ENCODE data around the gene MMEL1.

Gene MMEL1

DNA sequence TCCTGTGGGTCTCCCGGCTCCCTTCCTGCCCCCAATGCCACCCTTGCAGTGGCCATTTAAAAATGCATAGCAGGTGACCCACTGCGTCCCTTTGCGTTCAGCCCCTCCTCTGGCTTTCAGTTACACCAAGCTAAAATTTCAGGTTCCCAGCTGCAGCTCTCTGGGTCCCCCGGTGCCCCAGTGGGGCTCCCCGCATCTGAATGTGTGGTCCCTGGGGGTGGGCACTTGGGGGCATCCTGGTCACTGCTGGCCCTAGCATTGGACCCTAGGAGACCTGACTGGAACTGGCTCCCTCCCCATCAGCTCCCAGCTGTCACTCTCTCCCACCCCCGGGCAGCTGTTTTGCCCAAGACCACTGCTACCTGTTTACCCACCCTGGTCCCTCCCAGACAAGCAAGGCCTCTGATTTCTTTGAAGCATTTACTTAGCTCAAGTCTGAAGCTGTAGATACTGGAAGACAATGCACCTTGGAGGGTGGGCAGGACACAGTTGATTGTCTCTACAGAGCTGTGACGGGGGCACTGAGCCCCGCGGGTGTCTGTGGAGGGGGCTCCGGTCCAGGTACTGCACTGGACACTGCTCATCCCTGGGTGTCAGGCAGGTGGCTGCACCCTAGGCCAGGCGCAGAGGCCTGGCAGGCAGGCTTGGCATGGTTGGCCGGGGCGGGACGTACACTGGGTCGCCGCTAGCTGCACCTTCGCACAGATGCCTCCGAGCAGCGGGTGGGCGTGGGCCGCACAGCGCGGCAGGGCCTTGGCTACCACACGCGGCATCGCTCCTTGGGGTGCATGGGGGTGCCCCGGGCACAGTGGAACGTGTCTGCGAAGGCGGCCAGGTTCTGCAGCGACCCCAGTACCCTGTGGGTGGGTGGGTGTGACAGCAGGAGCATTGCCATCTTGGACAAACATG is 42.3 kb downstream of the MMEL1 start:
- no peak for DNase-seq

DNA sequence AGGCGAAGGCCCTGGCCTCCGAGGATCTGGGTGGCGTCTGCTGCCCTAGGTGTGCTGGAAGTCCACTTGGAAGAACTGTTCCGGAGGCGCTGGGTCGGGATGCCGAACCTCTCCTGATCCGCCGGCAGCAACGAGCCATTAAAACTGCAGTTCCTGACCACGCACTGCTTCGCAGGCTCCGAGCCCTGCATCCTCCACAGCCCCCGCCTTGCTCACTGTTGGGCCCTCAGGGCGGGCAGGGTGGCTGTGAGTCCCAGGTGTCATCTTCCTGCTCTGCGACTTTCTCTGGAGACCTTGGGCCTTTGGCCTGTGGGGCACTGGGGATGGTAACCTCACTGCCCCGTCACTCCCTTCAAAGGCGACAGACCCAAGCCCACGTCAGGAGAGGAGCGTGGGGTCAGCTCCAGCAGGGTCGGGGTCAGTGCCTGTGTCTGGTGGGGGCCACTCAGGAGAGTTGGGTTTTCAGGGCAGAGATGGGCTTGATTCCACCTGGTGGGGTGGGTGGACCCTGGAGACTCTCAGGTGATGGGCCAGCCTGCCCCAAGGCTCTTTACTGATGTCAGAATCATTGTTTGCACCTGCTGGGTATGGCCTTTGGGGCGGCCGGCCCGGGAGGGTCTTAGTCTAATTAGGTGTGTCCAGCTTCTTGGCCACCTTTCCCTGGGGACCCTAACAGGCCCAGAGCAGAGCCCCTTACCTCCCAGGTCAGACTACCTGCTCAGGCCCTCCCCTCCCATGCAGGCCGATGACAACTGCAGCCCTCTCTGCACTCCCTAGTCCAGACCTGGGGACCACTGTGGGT is 43.2 kb downstream of the MMEL1 start:
- DNase-seq = no peak

DNA sequence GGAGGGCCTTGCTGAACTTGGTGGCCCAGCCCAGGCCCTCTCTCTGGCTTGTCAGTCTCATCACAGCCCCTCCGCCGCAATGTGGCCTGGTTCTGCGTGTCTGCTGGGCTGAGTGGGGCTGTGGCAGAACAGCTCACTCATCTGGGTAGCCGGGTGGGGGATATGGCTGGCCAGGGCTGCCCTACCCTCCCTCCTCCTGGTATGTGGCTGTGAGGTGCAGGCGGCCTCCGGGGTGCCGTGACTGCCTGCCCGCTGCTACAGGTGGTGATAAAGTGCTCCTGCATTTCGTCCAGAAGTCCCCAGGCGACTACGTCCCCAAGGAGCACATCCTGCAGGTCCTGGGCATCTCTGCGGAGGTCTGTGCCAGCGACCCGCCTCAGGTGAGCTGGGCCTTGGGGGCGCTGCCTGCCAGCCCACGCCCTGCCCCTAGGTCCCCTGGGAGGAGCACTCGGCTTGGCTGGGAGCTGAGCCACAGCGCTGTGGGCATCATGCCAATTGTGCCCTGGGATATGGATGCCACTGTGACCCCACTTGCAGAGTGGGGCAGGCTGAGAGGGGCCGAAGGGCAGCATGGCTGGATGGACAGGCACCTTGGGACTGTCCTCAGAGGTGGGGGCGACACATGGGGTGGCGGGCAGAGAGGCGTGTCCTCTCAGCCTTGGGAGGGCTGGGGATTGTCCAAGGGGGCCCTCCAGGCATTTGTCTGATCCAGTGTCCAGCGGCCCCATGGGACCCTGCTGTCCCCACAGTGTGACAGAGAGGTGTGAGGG is 44.0 kb downstream of the MMEL1 start:
- no peak for DNase-seq

DNA sequence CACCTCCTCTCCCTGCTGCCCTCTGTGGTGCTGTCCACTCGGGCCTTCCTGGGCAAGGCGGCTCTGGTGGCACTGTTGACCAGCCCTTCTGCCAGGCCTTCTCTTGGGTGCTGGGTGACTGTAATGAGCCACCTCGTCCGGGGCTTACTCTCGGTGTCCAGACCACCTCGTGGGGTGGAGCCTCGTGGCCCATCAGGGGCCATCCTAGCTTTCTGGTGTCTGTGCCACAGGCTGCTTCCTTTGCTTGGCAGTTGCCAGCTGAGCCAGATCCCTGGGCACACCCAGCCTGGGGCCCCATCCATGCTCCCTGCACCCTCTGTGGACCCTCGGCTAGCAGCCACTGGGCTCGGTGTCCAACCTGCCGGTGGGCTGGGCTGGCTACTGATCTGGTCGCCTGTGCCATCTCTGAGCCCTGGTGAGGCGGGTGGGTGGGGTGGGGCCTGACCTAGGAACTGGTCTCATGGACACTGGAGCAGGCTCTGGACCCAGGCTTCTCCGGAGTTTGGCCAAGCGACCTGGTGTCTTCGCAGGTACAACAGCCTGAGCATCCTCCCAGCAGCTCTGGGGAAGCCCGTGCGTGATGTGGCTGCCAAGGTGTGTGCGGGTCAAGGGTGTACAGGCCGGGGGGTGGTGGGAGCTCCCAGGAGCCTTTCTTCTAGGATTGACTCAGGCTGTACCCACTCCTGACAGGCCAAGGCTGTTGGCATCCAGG is 44.8 kb downstream of the MMEL1 start:
- no peak for DNase-seq

DNA sequence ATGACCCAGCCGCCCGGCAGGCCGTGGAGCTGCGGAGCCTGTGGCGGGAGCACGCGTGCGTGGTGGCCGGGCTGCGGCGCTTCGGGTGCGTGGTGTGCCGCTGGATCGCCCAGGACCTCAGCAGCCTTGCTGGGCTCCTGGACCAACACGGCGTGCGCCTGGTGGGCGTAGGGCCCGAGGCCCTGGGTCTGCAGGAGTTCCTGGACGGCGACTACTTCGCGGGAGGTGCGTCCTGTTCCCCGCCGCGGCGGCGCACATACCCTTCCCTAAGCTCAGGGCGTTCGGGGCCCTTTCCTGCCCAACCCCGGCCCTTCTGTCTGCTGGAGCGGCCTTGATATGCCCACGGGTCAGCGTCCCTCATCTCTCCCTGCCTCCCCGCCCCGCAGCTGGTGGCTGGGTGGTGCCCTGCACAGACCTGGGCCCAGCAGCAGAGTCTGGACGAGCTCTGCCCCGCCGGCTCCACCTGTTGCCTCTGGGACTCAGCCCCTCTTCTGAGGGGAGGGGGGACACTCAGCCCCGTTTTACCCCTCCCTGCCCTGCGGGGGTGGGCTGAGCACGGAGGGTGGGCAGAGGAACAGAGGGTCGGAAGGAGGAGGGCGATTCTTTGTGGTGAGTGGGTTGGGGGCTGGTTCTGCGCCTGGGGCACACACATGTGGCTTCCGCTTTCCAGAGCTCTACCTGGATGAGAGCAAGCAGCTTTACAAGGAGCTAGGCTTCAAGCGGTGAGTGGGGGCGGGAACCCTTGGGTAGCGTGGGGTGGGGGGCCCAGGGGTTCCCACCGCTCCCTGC is 45.6 kb downstream of the MMEL1 start:
- peak in 1 of 2 experiments; percentile 45 for DNase-seq

DNA sequence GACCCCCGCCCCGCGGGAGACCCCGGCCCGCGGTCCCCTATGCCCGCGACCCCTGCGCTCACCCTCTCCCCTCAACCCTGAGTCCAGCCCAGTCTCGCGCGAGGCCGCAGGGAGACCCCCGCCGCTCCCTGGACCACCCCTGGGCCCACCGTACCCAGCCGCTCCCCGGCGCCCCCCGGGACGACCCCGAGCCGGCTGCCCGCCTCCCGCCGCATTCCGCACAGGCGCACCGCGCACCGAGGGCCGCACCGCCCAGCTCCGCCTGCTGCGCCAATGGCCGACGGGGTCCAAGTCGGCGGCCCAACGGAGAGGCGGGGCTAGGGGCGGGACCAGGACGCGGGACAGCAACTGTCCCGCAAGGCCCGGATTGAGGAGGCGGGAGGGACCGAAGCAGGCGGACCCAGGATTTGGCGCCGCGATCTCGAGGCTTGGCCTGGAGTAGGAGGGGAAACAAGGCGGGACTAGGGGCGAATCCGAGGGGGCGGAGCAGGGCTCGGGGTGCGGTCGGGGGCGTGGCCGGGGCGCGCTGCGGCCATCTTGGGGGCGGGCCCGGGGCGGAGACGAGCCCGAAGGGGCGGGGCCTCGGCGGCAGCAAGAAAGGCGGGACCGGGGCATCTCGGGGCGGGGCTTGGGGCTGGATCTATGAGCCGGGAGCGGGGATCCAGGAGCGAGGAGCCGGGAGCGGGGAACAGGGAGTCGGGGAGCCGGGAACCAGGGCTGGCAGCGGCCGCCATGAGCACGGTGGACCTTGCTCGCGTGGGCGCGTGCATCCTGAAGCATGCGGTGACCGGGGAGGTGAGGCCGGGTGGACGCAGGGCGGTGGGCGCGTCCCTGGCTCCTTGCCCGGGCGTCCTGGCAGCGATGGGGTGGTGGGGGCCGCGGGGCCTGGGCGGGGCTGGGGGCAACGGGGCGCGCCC is 46.4 kb downstream of the MMEL1 start, which contains the start of gene PRXL2B:
TSS of gene PRXL2B (plus strand) at position 624 of the 917 bp plus-strand sequence. CDS start at position 733, 109 bp downstream.
- DNase-seq = peak; percentile 99

DNA sequence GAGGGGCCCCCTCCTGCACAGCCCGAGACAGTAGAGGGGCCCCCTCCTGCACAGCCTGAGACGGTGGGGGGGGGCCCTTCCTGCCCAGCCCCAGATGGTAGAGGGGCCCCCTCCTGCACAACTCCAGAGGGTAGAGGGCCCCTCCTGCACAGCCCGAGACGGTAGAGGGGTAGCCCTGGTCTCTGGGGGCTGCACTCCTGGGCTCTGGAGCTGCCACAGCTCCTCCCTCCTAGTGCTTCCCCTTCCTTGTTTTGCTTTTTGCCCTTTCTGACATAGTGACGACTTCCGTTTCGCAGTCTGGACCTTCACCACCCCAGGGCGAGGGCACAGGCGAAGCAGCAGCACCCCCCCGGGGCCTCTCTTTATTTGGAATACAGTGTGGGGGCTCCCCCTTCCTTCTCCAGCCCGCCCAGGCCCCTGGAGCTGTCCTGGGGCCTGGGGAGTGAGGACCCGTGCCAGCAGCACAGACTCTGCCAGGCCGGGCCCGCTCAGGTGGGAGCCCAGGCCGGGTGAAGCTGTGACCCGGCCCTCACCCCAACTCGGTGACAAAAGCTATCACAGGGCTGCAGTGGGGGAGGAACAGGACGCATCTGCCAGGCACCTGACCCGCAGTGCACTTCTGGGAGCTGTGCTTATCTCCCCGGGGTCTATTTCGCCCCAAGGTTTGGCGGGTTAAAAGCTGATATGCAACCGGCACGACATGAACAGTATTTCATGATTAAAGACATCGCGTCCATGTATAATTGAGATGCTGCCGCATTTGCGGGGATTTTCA is 47.3 kb downstream of the MMEL1 start:
- DNase-seq = peak; percentile 69 to 76

DNA sequence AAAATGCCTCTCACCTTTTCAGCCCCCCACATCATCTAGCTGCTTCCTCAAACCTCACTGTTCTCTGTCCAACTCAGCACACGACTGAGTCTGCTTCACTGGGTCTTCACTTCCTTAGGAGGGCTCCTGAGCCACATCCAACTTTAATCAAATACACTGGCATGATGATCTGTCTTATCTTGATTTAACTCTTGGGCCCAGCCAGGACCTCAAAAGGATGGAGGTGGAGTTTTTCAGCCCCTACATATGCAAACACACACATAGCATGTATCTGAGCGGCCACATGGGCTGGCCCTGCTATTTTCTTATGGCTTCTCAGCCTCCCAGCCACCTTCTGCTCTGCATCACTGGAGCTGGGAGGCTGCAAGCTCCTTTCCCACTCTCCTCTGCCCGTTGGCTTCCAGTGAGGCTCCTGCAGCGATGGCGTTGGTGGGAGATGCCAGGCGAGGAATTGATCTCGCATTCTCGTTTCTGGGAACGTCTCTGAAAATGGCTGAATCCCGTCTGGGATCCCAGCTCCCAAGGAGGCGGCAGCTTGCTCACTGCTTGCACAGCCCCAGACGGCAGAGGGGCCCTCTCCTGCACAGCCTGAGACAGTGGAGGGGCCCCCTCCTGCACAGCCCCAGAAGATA is 48.0 kb downstream of the MMEL1 start:
- DNase-seq = no peak

DNA sequence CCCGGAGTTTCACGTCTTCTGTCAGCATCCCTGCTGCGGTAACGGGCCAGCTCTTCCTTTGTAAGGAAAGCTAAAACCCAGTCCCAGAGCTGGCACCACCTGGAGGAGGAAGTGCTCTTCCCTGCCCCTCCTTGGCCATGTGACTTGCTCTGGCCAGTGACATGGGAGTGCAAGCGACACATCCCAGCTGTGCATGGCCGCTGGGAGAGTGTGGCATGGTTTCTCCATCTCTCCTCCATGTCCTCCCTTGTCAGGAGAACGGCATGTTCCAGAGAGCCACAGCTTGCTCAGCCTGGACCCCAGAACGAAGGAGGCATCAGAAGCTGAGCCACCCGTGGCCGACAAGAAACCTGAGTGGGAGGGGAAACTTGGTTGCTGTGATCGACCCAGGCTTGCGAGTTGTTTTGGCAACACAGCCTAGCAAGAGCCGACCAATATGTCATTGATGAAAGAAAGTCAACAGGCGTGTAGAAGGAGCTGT is 48.9 kb downstream of the MMEL1 start:
- DNase-seq = peak in 1 of 2 experiments; percentile 52

DNA sequence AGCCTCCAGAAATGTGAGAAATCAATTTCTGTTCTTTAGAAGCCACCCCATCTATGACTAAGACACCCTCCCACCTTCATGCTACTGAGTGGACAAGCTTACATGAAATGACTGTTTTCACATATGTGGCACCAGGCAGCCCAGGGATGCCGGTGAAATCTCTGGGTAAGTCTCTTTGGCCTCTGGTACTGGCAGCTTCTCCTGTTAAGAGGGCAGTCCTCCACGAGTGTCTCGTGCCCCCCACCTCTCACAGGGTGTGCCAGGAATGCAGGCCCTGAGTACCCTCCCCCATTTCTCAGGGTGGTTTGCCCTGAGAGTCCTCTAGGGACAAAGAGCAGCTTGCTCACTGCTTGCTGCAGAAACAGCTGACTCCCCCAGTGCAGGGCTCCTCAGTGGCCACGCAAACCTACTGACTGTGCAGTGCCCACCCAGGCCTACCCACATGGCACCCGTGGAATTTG is 49.5 kb downstream of the MMEL1 start:
- peak in 1 of 2 experiments; percentile 50 for DNase-seq

DNA sequence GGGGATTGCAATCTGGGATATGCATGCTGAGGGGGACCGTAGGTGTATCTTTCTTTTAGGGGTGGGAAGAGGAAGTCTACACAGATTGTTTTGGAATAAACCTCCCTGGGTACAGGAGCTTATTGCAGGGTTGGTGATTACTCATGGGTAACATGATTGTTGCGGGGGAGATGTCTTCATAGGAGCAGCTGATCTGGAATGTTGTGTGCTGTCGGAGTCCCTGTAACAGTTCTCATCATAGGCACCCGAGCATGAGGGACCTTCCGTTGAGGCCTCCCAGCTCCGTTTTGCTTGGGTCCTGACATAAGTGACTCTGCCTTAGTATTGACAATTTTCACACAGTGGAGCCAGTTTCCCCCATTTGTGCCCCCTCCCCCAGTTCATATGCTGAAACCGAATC is 50.4 kb downstream of the MMEL1 start:
- DNase-seq = no peak

DNA sequence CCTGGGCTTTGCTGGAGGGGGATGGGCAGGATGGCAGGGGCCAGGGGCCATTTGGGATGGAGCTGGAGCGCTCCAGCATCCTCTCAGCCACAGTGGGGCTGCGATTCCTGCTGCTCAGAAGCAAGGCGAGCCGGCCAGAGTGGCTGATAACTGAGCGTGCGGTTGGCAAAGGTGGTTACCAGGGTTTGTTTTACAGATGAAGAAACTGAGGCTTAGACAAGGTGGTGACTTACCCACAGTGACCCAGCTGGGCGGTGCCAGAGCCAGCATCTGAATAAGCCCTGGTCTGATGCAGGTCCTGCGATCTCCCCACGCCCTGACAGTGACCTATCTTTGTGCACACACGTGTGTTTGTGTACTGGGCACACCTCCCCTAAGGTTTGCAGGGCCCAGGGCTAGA is 52.1 kb downstream of the MMEL1 start:
- DNase-seq = no peak

DNA sequence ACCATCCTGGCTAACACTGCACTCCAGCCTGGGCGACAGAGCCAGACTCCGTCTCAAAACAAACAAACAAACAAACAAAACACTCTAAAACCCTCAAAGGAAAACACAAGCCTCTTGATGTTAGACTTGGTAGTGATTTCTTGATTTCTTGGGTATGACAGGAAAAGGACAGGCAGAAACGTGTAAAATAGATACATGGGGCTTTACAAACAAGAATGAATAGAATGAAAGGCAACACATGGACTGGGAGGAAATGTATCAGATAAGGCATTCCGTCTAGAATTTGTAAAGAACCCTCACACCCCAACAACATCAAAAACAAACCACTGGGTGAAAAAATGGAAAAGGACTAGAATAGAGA is 54.1 kb downstream of the MMEL1 start:
- DNase-seq = no peak

DNA sequence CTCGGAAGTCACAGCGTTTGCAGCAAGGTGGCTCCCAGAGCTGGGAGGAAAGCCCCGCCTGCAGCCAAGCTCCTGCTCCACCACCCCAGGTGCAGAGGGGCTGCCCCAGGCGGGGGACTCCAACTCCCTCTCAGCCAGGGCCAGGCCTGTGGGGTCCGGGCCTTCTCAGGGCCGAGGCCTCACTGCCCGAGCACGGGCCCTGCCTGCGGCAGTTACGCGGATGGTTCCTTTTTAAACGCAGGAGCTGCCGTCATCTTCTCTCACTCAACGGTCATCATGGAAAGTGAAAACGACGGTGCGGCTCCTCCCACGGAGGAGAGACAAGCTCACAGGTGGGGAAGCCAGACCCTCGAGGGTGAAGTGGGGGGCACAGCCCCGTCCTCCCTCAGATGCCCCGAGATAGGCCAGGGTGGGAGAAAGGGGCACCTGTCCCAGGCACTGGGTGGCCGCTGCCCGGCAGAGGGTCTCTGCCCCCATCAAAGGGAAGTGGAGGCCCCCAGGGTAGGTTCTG is 55.2 kb downstream of the MMEL1 start:
- DNase-seq = peak; percentile 64 to 76

DNA sequence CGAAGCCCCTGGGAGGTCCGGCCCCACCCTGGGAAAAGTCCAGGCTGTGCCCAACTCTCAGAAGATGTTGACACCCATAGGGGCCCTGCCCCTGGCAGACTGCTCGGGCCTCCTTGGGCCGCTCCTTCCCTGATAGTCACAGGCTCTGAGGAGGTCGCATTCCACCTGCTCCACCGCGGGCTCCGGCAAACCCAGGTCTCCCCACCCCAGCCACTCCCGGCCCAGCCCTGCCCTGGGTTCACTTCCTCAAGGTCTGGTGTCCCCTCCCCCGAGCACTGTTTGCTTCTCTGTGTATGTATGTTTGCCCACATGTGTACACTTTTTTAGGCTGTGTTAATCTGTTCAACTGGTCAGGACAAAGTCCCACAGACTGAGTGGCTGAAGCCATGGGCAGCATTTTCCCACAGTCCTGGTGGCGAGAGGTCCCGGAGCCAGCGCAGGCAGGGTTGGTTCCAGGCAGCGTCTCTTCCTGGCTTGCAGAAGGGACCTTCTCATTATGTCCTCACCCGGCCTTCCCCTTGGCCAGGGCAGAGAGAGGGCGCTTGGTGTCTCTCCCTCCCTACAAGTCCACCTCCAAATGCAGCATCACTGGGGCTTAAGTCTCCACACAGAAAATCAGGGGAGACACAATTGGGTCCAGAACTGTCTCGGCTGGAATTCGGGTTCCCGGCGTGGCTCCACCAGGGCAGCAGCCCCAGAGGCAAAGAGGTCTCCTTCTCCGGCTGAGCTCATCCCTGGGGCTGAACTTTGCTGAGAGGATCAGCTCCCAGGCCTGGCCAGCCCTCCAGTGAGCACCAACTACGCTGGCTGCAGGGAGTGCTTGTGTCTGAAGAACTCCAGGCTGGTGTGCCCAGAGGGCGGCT is 56.8 kb downstream of the MMEL1 start:
- no peak for DNase-seq

DNA sequence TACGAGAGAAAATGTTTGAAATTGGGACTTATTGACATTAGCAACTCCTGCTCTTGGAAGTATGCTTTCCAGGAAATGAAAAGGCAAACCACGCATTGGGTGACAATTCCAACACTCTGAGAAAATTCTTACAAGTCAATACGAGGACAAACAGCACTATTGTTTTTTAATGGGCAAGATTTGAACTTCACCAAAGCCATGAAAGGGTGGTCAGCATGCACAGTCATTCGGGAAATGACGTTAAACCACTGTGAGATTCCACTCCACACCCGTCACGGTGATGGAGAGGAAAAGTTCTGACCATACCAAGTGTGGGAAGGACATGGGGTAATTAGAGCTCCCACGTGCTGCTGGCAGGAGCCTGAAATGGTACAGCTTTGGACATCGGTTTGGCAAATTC is 58.5 kb downstream of the MMEL1 start:
- DNase-seq = no peak

DNA sequence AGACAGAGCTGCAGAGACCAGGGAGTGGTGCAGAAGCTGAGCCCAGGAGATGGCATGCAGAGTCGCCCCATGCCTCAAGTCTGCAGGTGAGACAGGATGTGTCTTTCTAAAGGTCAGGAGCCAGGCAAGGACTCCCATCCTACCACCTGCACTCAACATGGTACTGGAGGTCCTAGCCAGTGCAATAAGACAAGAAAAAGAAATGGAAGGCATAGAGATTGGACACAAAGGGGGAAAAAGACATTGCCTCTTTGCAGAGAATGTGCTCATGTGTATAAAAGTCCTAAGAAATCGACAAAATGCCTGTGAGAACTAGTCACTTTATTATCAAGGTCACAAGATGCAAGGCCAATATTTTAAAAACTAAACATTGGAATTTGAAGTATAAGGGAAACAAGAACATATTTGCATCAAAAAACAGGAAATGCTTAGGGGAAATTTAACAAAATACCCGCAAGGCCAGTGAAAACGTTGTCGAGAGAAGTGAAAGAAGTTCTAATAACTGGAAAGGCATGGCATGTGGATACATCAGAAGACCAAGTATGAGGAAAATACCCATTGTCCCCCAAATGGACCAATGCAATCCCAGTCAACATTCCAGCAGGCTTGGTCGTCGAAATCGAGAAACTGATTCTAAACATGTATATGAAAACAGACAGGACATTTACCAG is 59.4 kb downstream of the MMEL1 start:
- DNase-seq = no peak
